EL (cell line): Measurements from ENCODE around the gene TXNL1.
A peak's percentile ranks its signal among the peaks of the same experiment; 100 is the strongest.

Source experiments
- DNase-seq: peaks from one replicate; pipeline ENCODE4 v3.0.0-alpha.2; 2016

The TXNL1 gene

DNA sequence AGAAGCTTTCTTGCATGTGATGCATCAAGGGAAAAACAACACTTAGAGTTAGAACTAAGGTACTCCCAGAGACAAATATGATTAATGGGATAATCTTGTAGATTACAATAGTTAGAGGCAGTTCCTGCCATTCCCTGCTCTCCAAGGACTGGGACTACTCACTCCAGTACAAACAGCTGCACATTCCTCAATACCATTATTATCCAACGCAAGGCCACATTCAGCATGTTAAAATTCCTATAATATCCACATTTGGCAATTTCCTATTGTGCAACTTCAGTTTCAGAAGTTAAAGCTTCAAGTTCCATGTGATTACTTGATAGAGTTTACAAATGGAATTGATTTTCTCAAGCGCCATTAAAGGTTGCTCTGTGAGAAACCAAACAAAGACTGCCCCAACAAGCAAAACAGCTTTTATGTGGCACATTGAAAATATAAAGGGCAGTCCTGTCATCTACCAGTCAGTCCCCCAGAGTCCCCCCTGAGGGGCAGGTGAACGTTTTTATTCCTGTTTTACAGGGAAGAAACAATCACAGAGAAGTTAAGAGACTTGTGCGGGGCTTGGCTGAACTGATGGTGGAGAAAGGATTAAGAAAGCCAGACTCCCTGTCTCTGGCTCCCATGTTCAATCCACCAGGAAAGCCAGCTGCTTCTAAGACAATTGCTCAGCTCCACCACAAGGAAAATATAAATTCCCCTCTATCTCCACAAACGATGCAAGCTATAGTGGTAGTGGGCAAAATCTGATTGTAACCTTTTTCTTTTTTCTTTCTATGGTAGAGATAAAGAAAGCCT, 72.6 kb downstream of the TXNL1 start:
- DNase-seq: peak; percentile 79

DNA sequence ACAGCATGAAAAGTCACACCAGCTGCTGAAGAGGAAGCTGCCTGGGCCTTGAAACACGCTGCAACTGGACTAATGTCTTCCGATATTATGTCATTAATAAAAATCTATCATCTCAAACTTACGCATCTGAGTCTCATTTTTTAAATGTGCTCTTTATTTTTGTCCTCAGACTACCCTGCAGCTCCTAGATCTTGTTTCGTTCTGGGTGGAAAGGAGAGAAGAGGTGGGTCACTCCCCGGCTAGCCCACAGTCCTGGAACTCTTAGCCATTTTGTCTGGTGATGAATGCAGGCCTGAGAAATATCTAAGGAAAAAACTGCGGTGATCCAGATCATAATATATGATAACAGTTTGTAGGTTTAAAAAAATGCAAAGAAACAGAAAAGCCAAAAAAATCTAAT, 73.3 kb downstream of the TXNL1 start:
- no peak for DNase-seq

DNA sequence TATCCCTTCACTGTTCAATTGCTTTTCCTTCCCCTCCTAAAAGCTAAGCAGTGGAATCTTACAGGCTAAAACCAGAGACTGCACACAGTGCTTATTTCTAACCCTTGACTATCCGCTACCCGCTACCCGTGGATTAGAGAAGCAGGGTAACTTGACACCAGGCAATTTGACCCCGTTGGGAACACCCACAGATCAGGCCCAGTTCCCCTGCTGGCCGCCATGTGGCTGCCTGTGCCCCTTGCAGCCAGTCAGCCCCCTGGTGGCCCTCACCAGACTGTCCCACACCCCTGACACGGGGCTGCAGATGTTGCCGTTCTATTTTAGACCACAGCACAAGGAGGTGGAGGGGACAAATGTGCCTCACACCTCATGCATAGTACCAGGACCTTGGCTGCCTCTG, 74.8 kb downstream of the TXNL1 start:
- no peak for DNase-seq

DNA sequence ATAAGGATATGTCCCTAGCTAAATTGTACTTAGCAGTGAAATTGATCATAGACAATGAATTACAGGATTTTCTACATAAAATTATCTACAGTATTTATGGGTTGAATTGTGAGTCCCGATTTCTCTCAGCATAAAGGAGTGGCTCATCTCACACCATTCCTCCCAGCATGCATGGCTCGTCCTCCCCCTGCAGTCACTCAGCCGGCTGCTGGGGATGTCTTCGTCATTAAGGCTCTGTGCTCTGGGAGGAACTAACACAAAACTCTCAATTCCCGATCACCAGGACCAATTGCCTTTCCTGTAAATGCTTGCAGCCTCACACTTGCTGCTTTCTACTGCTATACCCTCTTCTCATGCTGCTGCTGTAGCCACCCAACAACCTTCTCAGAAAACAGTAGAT, 75.9 kb downstream of the TXNL1 start:
- no peak for DNase-seq

DNA sequence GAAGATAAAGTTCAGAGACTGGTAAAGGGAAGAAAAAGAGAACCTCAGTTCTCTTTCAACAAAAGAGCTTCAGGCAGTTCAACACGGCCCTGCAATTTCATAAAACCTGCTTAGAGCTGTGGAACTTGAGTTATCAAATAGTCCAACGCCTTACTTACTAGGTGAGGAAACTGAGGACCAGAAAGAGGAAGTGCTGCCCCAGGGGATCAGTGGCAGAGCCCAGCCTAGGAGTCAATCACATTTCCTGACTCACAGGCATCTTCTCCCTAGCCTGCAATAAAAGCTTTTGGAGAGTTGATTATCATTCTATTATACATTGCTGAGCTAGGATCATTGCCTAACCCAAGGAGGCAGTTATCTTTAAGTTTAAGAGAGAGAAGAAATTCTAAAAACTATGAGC, 77.4 kb downstream of the TXNL1 start:
- no peak for DNase-seq

DNA sequence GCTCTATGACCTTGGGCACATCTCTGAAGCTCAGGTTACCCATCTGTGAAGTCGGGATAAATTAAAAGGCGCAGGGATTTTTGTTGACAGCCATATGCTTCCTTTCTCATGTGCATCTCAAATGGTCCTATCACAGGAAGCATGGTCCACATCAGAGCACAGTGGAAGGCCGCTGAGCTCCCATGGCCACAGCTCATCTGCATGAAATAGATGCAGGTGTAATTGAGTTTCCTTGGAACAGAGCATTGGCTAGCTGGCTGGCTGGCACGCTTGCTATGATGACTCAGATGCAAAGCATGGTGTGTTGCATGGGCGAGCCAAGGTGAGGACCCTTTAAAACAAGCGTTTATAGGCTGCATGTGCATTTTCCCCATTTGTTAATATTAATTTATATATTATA, 79.3 kb downstream of the TXNL1 start:
- no peak for DNase-seq

DNA sequence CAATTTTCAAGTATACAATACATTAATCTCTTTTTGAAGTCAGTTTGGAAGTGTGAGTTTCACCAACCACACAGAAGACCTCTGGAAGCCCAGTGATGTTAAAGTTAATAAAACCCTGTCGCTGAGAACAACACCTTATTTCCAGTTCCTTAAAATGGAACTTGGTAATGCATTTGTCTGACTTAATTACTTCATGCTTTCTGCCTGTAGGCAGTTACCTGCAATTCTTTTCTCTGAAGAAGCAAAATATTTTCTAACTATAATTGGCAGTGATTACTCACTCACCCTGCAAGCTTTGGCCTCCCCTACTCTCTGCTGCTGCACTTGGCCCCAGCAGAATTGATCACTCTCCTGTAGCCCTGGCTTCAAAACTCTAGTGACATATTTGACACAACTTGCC, 81.5 kb downstream of the TXNL1 start:
- no peak for DNase-seq

DNA sequence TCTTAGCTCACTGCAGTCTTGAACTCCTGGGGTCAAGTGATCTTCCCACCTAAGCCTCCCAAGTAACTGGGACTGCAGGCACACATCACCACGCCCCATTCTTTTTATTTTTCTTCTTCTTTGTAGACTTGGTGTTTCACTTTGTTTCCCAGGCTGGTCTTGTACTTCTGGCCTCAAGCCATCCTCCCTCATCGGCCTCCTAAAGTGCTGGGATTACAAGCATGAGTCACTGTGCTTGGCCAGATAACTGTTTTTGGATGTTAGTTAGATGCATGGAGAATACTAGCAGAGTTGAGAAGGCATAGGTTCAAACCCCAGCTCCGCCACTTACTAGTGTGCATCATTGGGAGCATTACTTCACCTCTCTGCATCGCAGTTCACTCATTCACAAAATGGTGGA, 88.3 kb downstream of the TXNL1 start:
- no peak for DNase-seq
